ENCODE measurements around the gene VBP1. TPM values are rescaled to one million over a fixed set of nuclear protein-coding genes. Genes with fewer than 3 reads are reported as not detected.

The VBP1 gene
- total RNA-seq, 2 experiments from 2014 or later: 56.3 to 62.0 TPM

DNA sequence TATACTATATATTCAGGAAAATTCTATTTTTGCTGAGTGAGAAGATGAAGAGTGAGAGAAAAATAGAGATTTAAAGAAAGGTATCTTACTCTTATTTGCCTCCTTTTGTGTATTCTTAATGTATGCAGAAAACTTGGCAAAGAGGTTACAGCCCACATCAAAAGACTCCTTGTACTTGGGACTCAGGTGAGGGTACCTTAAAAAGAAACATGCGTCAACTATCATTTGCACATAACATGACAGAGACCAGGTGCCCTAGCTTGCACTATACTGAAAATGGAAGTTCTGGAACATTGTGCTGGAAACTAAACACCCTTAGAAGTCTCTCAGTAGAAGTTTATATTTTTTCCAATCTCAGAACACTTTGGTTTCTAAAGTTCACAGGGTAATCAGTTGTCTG lies 63.6 kb downstream of the VBP1 start:
- ChIA-PET CTCF (no interaction called here), POLR2A (no interaction called here)
- H3K4me1 Mint-ChIP-seq: peaks cover 6% of the 10 kb centered on the region
- no peaks in the 10 kb centered on the region for H3K27me3 Mint-ChIP-seq
- H3K4me3 Mint-ChIP-seq: no peak overlapping the region
- no peak overlapping the region for H3K27ac Mint-ChIP-seq
- no peak for DNase-seq
- no peaks in the 10 kb centered on the region for H3K9me3 Mint-ChIP-seq
- no peaks in the 10 kb centered on the region for H3K36me3 Mint-ChIP-seq (ENCODE audit: low read depth)

Other genes with a start within 250 kb of the VBP1 start
- 1 to 10 TPM; 3.9 to 4.6 TPM for gene F8, start 193.7 kb upstream of the VBP1 start, total RNA-seq
- 10 to 100 TPM; 58.4 to 61.3 TPM for gene FUNDC2, start 189.6 kb upstream of the VBP1 start, total RNA-seq
- 1 to 10 TPM; 4.7 to 5.6 TPM for gene CMC4, start 145.3 kb upstream of the VBP1 start, total RNA-seq
- 10 to 100 TPM; 18.1 to 19.6 TPM for gene MTCP1, start 145.3 kb upstream of the VBP1 start, total RNA-seq
- 10 to 100 TPM; 28.2 to 30.6 TPM for gene BRCC3, start 145.0 kb upstream of the VBP1 start, total RNA-seq
- 1 to 10 TPM; 8.0 to 8.7 TPM for gene RAB39B, start 48.0 kb downstream of the VBP1 start, total RNA-seq
- gene CLIC2, start 118.2 kb downstream of the VBP1 start, total RNA-seq: under 1 TPM; 0.48 to 0.79 TPM
- not detected for gene F8A2, start 165.6 kb downstream of the VBP1 start, total RNA-seq
- gene F8A3, start 242.2 kb downstream of the VBP1 start, total RNA-seq: 10 to 100 TPM; 37.9 to 38.3 TPM

Measured in activated CD4-positive, alpha-beta T cell treated with anti-CD3 and anti-CD28 coated beads, Interleukin-2, amount 10 ng/mL, durations not matched to agents 7 days and 5 days (primary cell).